Nephron progenitor cell (in vitro differentiated cells): ENCODE results near the gene MAGI1.
A peak's percentile ranks its signal among the peaks of the same experiment; 100 is the strongest.

Source experiments
- DNase-seq: peaks from one replicate; pipeline ENCODE4 v3.0.0; 2021
- H3K27ac Mint-ChIP-seq: 2 replicates; pipeline ENCODE4 v1.8.0; 2021; ENCODE audit warnings: mild to moderate bottlenecking, moderate library complexity, mixed read lengths
- H3K27me3 Mint-ChIP-seq: 2 replicates; pipeline ENCODE4 v1.8.0; 2021; ENCODE audit warnings: mild to moderate bottlenecking, low read depth, mixed read lengths; ENCODE audit not compliant: poor library complexity
- H3K36me3 Mint-ChIP-seq: 2 replicates; pipeline ENCODE4 v1.8.0; 2021; ENCODE audit warnings: low read depth, mixed read lengths
- H3K4me1 Mint-ChIP-seq: 2 replicates; pipeline ENCODE4 v1.8.0; 2021; ENCODE audit warnings: mixed read lengths
- H3K4me3 Mint-ChIP-seq: 2 replicates; pipeline ENCODE4 v1.8.0; 2021; ENCODE audit warnings: mild to moderate bottlenecking, moderate library complexity, mixed read lengths
- H3K9me3 Mint-ChIP-seq: 2 replicates; pipeline ENCODE4 v1.8.0; 2021; ENCODE audit warnings: mild to moderate bottlenecking, moderate library complexity, mixed read lengths
- CTCF ChIP-seq: fragments of 200-600 bp; sonication (generic); IDR thresholded peaks from 2 replicates; pipeline ENCODE4 v1.5.0; 2021; ENCODE audit warnings: antibody characterized with exemption

The MAGI1 gene

GRCh38 chr3:65334045-65334665 lies 704.6 kb downstream of the MAGI1 start:
- Mint-ChIP-seq H3K4me3 (no peak overlapping the region), H3K9me3 (no peaks in the 10 kb centered on the region), H3K4me1 (peaks cover 8% of the 10 kb centered on the region), H3K36me3 (no peaks in the 10 kb centered on the region), H3K27me3 (peaks cover 6% of the 10 kb centered on the region), H3K27ac (peak overlapping the region; percentile 58)
- DNase-seq, result no peak
- no peak for TF ChIP-seq CTCF

GRCh38 chr3:65331730-65332129 lies 707.0 kb downstream of the MAGI1 start:
- TF ChIP-seq CTCF, result no peak
- H3K9me3 Mint-ChIP-seq, result no peaks in the 10 kb centered on the region
- H3K4me3 Mint-ChIP-seq, result no peak overlapping the region
- peaks cover 6% of the 10 kb centered on the region for H3K27me3 Mint-ChIP-seq
- H3K36me3 Mint-ChIP-seq, result no peaks in the 10 kb centered on the region
- H3K27ac Mint-ChIP-seq, result no peak overlapping the region
- no peak for DNase-seq
- H3K4me1 Mint-ChIP-seq, result peaks cover 8% of the 10 kb centered on the region

GRCh38 chr3:65330072-65330471 lies 708.6 kb downstream of the MAGI1 start:
- H3K9me3 Mint-ChIP-seq, result no peaks in the 10 kb centered on the region
- no peak overlapping the region for H3K27ac Mint-ChIP-seq
- H3K4me3 Mint-ChIP-seq, result no peak overlapping the region
- no peak for DNase-seq
- no peak for TF ChIP-seq CTCF
- H3K27me3 Mint-ChIP-seq, result peaks cover 3% of the 10 kb centered on the region
- peaks cover 8% of the 10 kb centered on the region for H3K4me1 Mint-ChIP-seq
- H3K36me3 Mint-ChIP-seq, result no peaks in the 10 kb centered on the region

GRCh38 chr3:65328148-65328547 lies 710.6 kb downstream of the MAGI1 start:
- H3K4me1 Mint-ChIP-seq, result no peaks in the 10 kb centered on the region
- H3K27me3 Mint-ChIP-seq, result peaks cover 3% of the 10 kb centered on the region
- no peak for TF ChIP-seq CTCF
- no peaks in the 10 kb centered on the region for H3K36me3 Mint-ChIP-seq
- H3K9me3 Mint-ChIP-seq, result no peaks in the 10 kb centered on the region
- H3K27ac Mint-ChIP-seq, result no peak overlapping the region
- no peak for DNase-seq
- no peak overlapping the region for H3K4me3 Mint-ChIP-seq

GRCh38 chr3:65326574-65326973 lies 712.1 kb downstream of the MAGI1 start:
- H3K4me1 Mint-ChIP-seq, result no peaks in the 10 kb centered on the region
- H3K27me3 Mint-ChIP-seq, result peaks cover 3% of the 10 kb centered on the region
- no peak for TF ChIP-seq CTCF
- no peaks in the 10 kb centered on the region for H3K36me3 Mint-ChIP-seq
- H3K27ac Mint-ChIP-seq, result no peak overlapping the region
- no peak overlapping the region for H3K4me3 Mint-ChIP-seq
- peaks cover 1% of the 10 kb centered on the region for H3K9me3 Mint-ChIP-seq
- DNase-seq, result no peak

GRCh38 chr3:65322910-65323309 lies 715.8 kb downstream of the MAGI1 start:
- no peak for TF ChIP-seq CTCF
- DNase-seq, result no peak
- no peak overlapping the region for H3K27ac Mint-ChIP-seq
- no peaks in the 10 kb centered on the region for H3K36me3 Mint-ChIP-seq
- peaks cover 9% of the 10 kb centered on the region for H3K9me3 Mint-ChIP-seq
- no peak overlapping the region for H3K4me3 Mint-ChIP-seq
- H3K27me3 Mint-ChIP-seq, result no peaks in the 10 kb centered on the region
- no peaks in the 10 kb centered on the region for H3K4me1 Mint-ChIP-seq
